KMS-11 (cell line): ENCODE measurements around the gene ZNF684.
"Not testable (repeated sequence)": the region's sequence is repeated elsewhere in the genome, so short reads cannot be mapped to it uniquely, and the experiment has no call there.

ENCODE experiments used
- H2AFZ ChIP-seq: fragments of 200-600 bp; sonication (generic); 2 replicates; pipeline ENCODE4 v1.6.1; 2016; ENCODE audit warnings: antibody characterized with exemption, mixed run types, low read depth
- H3K27ac ChIP-seq: fragments of 200-600 bp; sonication (generic); 2 replicates; pipeline ENCODE4 v1.6.1; 2016; ENCODE audit warnings: mild to moderate bottlenecking, mixed run types
- H3K27me3 ChIP-seq: fragments of 200-600 bp; sonication (generic); 2 replicates; pipeline ENCODE4 v1.6.1; 2017; ENCODE audit warnings: mild to moderate bottlenecking, low read depth, mixed run types, moderate library complexity; ENCODE audit not compliant: insufficient read depth
- H3K36me3 ChIP-seq: fragments of 200-600 bp; sonication (generic); 2 replicates; pipeline ENCODE4 v1.6.1; 2017; ENCODE audit warnings: mild to moderate bottlenecking, mixed run types; ENCODE audit not compliant: insufficient read depth
- H3K4me1 ChIP-seq: fragments of 200-600 bp; sonication (generic); 2 replicates; pipeline ENCODE4 v1.6.1; 2016; ENCODE audit warnings: mild to moderate bottlenecking, low read depth, mixed run types; ENCODE audit not compliant: poor library complexity, severe bottlenecking
- H3K4me2 ChIP-seq: fragments of 200-600 bp; sonication (generic); 2 replicates; pipeline ENCODE4 v1.7.0; 2016; ENCODE audit warnings: mild to moderate bottlenecking, mixed run types
- H3K4me3 ChIP-seq: fragments of 200-600 bp; sonication (generic); IDR thresholded peaks from 2 replicates; pipeline ENCODE4 v1.6.1; 2017; ENCODE audit warnings: low read depth, low read length, mixed read lengths; ENCODE audit not compliant: insufficient read depth
- H3K79me2 ChIP-seq: fragments of 200-600 bp; sonication (generic); 2 replicates; pipeline ENCODE4 v1.6.1; 2016; ENCODE audit warnings: low read depth, mixed run types; ENCODE audit not compliant: insufficient read depth
- H3K9ac ChIP-seq: fragments of 200-600 bp; sonication (generic); 2 replicates; pipeline ENCODE4 v1.6.1; 2016; ENCODE audit warnings: mild to moderate bottlenecking, mixed run types
- H4K20me1 ChIP-seq: fragments of 200-600 bp; sonication (generic); 2 replicates; pipeline ENCODE4 v1.6.1; 2016; ENCODE audit warnings: mild to moderate bottlenecking, mixed run types; ENCODE audit not compliant: insufficient read depth
- TF ChIP-seq, protein P1 (sequence below): fragments of 200-600 bp; sonication (generic); conservative IDR thresholded peaks from 2 replicates; pipeline ENCODE4 v1.6.1; 2017; ENCODE audit warnings: low read depth, mild to moderate bottlenecking, antibody characterized with exemption, low read length, moderate library complexity, mixed read lengths

Gene ZNF684

DNA sequence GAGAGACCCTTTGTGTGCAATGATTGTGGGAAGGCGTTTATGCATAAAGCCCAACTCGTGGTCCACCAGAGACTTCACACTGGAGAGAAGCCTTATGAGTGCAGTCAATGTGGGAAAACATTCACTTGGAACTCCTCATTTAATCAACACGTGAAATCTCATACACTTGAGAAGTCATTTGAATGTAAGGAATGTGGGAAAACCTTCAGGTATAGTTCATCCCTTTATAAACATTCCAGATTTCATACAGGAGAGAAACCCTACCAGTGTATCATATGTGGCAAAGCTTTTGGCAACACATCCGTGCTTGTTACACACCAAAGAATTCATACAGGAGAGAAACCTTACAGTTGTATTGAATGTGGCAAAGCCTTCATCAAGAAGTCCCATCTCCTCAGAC, 15.5 kb downstream of the ZNF684 start:
- TF ChIP-seq, protein P1, sequence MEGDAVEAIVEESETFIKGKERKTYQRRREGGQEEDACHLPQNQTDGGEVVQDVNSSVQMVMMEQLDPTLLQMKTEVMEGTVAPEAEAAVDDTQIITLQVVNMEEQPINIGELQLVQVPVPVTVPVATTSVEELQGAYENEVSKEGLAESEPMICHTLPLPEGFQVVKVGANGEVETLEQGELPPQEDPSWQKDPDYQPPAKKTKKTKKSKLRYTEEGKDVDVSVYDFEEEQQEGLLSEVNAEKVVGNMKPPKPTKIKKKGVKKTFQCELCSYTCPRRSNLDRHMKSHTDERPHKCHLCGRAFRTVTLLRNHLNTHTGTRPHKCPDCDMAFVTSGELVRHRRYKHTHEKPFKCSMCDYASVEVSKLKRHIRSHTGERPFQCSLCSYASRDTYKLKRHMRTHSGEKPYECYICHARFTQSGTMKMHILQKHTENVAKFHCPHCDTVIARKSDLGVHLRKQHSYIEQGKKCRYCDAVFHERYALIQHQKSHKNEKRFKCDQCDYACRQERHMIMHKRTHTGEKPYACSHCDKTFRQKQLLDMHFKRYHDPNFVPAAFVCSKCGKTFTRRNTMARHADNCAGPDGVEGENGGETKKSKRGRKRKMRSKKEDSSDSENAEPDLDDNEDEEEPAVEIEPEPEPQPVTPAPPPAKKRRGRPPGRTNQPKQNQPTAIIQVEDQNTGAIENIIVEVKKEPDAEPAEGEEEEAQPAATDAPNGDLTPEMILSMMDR: no peak
- H4K20me1 ChIP-seq: no peaks in the 10 kb centered on the region
- no peaks in the 10 kb centered on the region for H3K79me2 ChIP-seq
- H3K4me2 ChIP-seq: no peak overlapping the region
- H3K27ac ChIP-seq: no peak overlapping the region
- H3K4me3 ChIP-seq: no peak overlapping the region
- H2AFZ ChIP-seq: no peak overlapping the region
- H3K27me3 ChIP-seq: no peaks in the 10 kb centered on the region
- no peak overlapping the region for H3K9ac ChIP-seq
- H3K4me1 ChIP-seq: no peaks in the 10 kb centered on the region
- H3K36me3 ChIP-seq: no peaks in the 10 kb centered on the region

DNA sequence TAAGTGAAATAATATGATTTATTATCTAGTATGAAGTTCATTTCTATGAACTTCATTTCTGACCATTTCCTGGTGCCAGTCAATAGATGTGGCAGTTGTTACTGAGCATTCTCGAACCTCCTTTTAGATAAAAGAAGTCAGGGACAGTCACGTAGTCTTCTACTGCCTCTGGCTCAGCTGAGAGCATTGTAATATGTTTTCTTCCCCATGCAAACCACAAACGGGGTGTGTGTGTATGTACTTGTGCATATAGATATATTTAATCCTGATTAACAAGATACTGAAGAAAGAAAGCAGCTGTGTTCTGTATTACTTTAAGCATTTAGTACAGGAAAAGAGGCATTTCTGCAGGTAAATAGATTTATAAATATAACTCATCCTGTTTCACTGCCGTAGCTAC, 21.6 kb downstream of the ZNF684 start:
- Histone ChIP-seq H3K4me2 (no peak overlapping the region), H3K4me1 (no peaks in the 10 kb centered on the region), H3K4me3 (no peak overlapping the region), H4K20me1 (no peaks in the 10 kb centered on the region), H3K79me2 (no peaks in the 10 kb centered on the region), H3K9ac (no peak overlapping the region), H3K36me3 (no peaks in the 10 kb centered on the region), H3K27ac (no peak overlapping the region), H2AFZ (no peak overlapping the region), H3K27me3 (no peaks in the 10 kb centered on the region)
- TF ChIP-seq, protein P1: no peak

GRCh38 chr1:40554807-40555206, 23.4 kb downstream of the ZNF684 start:
- H3K9ac ChIP-seq, H4K20me1 ChIP-seq, H3K79me2 ChIP-seq, H2AFZ ChIP-seq, H3K4me2 ChIP-seq, H3K27ac ChIP-seq, H3K4me3 ChIP-seq, H3K4me1 ChIP-seq, H3K27me3 ChIP-seq, H3K36me3 ChIP-seq: not testable (repeated sequence)

- TF ChIP-seq, protein P1: no peak
- no peaks in the 10 kb centered on the region for H3K4me1 ChIP-seq
- H3K4me2 ChIP-seq: no peak overlapping the region
- no peaks in the 10 kb centered on the region for H3K27me3 ChIP-seq
- no peak overlapping the region for H3K4me3 ChIP-seq
- no peaks in the 10 kb centered on the region for H3K36me3 ChIP-seq
- H2AFZ ChIP-seq: no peak overlapping the region
- H3K79me2 ChIP-seq: no peaks in the 10 kb centered on the region
- no peak overlapping the region for H3K9ac ChIP-seq
- no peaks in the 10 kb centered on the region for H4K20me1 ChIP-seq
- no peak overlapping the region for H3K27ac ChIP-seq
These were observed 24.7 kb downstream of the ZNF684 start for GRCh38 chr1:40556121-40556520.

DNA sequence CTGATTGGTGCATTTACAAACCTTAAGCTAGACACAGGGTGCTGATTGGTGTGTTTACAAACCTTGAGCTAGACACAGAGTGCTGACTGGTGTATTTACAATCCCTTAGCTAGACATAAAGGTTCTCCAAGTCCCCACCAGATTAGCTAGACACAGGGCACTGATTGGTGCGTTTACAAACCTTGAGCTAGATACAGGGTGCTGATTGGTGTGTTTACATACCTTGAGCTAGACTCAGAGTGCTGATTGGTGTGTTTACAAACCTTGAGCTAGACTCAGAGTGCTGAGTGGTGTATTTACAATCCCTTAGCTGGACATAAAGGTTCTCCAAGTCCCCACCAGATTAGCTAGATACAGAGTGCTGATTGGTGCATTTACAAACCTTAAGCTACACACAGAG, 26.8 kb downstream of the ZNF684 start:
- not testable (repeated sequence) for H2AFZ ChIP-seq, H3K36me3 ChIP-seq, H3K4me3 ChIP-seq, H3K79me2 ChIP-seq, H4K20me1 ChIP-seq, H3K4me1 ChIP-seq, H3K27me3 ChIP-seq, H3K4me2 ChIP-seq, H3K27ac ChIP-seq, H3K9ac ChIP-seq
